WERI-Rb-1 (cell line): Measurements from ENCODE around the gene CRK.

Experiments used
- DNase-seq: peaks from one replicate; pipeline ENCODE4 v3.0.0-alpha.2; 2020
- H3K27ac ChIP-seq: fragments of 250-450 bp; sonication (Bioruptor Pico); 2 replicates; pipeline ENCODE4 v1.5.1; 2020; ENCODE audit warnings: mild to moderate bottlenecking, moderate library complexity
- H3K27me3 ChIP-seq: fragments of 250-450 bp; sonication (Bioruptor Pico); 2 replicates; pipeline ENCODE4 v1.5.1; 2021; ENCODE audit warnings: mild to moderate bottlenecking, low read depth, moderate library complexity; ENCODE audit not compliant: insufficient read depth, severe bottlenecking
- H3K36me3 ChIP-seq: fragments of 250-450 bp; sonication (Bioruptor Pico); 2 replicates; pipeline ENCODE4 v1.5.1; 2020; ENCODE audit warnings: mild to moderate bottlenecking, moderate library complexity
- H3K4me3 ChIP-seq: 2 replicates; pipeline ENCODE4 v1.5.1; 2011; ENCODE audit warnings: low read depth, mild to moderate bottlenecking, control low read depth, low read length
- H3K9me3 ChIP-seq: fragments of 250-450 bp; sonication (Bioruptor Pico); 2 replicates; pipeline ENCODE4 v1.5.1; 2021; ENCODE audit warnings: mild to moderate bottlenecking, moderate library complexity; ENCODE audit not compliant: severe bottlenecking
- TF ChIP-seq, protein P1 (sequence below): IDR thresholded peaks from 2 replicates; pipeline ENCODE4 v1.5.1; 2011; ENCODE audit warnings: low read depth, mild to moderate bottlenecking, control low read depth, inconsistent platforms, low read length

CRK gene

DNA sequence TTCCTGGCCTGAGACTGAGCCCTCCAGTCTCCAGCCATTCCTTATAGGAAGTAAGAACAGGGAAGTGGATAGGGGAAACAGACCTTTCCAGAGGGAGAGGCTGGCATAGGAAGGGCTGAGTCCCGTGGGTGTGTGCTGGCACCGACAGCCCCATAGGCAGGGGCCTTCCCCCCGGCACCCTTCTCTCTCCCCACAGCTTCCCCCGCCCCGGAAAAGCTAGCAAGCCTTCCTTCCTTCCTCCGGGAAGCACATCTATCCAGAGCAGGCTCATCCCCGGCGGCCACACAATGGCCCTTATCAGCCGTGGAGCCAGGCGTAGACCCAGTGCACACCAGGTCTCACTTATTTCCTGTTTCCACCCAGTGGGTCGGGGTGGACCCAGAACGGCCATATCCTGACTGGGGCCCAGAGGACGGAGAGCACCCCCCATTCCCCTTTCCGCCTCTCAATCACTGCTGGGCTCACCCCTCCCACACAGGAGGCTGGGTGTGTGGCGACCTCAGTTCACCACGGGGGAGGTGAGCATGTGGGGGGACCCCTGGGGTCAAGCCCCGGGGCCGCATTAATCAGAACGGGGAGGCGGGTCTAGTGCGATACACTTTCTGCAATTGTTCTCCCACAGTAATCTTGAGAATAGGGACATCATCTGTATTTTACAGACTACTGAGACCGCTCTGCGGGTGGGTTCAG is 37.4 kb upstream of the CRK start:
- H3K4me3 ChIP-seq = no peak overlapping the region
- no peak overlapping the region for H3K27ac ChIP-seq
- H3K36me3 ChIP-seq = peaks cover 6% of the 10 kb centered on the region; the same call in 1 of the 2 replicates
- TF ChIP-seq, protein P1, sequence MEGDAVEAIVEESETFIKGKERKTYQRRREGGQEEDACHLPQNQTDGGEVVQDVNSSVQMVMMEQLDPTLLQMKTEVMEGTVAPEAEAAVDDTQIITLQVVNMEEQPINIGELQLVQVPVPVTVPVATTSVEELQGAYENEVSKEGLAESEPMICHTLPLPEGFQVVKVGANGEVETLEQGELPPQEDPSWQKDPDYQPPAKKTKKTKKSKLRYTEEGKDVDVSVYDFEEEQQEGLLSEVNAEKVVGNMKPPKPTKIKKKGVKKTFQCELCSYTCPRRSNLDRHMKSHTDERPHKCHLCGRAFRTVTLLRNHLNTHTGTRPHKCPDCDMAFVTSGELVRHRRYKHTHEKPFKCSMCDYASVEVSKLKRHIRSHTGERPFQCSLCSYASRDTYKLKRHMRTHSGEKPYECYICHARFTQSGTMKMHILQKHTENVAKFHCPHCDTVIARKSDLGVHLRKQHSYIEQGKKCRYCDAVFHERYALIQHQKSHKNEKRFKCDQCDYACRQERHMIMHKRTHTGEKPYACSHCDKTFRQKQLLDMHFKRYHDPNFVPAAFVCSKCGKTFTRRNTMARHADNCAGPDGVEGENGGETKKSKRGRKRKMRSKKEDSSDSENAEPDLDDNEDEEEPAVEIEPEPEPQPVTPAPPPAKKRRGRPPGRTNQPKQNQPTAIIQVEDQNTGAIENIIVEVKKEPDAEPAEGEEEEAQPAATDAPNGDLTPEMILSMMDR = no peak
- no peak for DNase-seq
- no peaks in the 10 kb centered on the region for H3K9me3 ChIP-seq
- H3K27me3 ChIP-seq = no peaks in the 10 kb centered on the region

DNA sequence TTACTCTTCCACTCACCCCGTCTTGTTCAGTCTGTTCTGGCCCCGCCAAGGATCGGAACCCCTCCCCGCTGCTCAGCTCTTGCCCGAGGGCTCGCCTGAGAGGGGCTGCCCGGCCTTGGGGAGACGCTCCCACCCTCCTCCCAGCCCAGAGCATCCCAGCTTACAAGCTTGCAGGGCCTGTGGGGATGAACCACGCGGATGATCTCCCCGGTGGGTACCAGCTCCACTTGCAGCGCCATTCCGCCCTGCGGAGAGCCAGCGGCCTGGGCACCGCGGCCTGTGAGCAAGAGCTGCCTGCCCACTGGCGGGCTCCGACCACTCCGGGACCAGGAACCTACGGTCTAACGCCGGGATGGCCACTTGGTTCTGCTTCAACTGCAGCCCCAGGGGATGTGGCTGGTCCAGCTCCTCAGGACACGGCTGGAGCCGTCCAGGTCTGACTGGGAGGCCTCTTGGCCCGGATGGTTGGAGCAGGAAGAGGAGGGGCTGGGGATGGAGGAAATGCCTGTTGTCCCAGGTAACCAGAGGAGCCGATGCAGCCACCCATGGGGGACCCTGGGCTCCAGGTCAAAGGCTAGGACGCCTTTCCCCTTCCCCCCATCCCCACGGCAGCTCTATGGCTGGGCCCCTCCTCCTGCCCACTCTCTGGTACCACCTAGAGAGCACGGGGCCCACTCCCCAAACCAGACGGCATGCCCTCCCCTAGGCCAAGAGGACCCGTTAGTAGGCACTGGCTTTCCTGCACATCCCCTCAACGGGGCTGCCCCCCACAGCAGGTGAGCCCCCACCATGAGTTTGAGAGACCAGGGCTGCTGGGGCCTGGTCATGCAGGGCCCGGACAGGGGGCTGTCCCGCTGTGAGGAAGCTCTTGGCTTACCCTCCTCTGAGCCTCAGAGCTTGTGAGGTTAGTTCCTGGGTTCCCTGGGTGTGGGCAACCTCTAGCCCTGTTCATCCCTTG is 36.5 kb upstream of the CRK start, which contains the start of gene MYO1C:
TSS of gene MYO1C (minus strand) at position 438 of the 958 bp plus-strand sequence. CDS start at position 239, 199 bp downstream.
- Histone ChIP-seq H3K9me3 (no peaks in the 10 kb centered on the region), H3K27me3 (no peaks in the 10 kb centered on the region), H3K27ac (no peak within 1 kb of the TSS), H3K4me3 (peak within 1 kb of the TSS; percentile 22), H3K36me3 (peaks cover 5% of the 10 kb centered on the region; the same call in 1 of the 2 replicates)
- no peak for DNase-seq
- TF ChIP-seq, protein P1 = no peak

DNA sequence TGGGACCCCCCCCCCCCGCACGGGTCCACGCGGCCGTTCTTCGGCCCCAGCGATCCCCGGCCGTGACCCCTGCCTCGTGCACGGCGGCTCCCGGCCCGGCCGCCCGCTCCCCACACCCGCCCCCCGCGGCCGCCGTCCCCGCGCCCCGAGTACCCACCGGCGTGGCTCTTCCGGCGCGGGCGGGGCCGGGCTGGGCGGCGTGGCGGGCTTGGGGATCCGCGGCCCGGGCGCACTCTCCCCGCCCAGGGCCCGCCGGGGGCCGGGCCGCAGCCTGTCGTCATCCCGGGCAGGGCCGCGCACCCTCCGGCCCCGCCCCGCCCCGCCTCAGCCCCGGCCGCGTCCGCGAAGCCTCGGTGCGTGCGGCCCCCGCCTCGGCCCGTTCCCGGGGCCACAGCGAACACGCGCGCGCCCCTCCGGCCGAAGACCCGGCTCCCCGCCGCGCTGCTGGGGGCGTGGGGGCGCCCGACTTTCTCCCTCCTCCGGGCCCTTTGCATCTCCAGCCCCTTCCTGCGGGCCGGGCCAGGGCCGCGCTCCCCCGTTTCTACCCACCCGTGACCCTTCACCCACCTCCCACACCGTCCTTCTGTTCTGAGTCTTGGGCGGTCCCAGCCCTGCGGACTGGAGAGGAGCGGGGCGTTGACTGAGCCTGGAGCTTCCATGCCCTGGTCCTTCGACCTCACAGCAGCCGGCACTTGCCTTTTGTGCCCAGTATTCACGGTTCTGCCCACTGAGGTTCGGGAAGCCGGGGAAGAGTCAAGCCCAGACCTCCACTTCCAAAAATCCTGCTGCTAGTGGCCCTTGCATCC is 35.6 kb upstream of the CRK start:
- DNase-seq = peak; percentile 42
- TF ChIP-seq, protein P1 = no peak
- Histone ChIP-seq H3K36me3 (no peaks in the 10 kb centered on the region), H3K9me3 (peaks cover 1% of the 10 kb centered on the region), H3K27ac (peak overlapping the region; percentile 74), H3K27me3 (no peaks in the 10 kb centered on the region), H3K4me3 (peak overlapping the region; percentile 81)

DNA sequence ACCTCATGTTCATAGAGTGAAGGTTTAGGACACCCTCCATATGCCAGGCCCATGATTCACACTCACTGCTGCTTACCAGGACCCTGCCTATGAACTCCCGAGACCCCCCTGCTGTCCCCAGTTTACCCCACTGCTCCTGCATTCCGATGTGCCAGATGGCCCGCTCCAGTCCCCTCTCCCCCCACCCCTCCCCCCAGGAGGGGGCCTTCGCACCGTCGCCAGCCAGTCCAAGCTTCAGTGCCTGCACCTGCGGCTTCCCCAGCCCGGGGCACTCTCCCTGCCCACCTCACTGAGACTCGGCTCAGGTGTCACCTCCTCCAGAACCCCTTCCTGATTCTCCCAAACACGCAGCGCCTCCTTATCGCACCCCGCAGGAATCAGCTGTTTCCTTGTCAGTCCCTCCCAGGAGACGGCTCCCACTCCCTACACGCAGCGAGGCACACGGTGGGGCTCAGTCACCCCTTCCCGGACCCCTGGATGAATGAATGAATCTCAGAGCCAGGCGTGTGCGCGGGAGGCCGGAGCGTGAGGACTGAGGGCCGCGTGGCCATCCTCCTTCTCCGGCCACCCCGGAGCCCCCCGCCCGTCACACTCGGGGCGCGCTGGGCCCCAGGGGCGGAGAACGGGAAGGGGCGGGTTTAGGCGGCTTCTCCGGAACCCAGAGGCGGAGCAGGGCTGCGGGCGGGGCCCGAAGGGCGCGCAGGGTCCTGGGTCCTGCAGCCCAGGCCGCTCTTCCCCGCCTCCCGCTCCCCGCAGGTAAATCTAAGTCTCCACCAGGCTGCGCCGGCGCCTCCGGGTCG is 34.8 kb upstream of the CRK start:
- H3K27ac ChIP-seq = peak overlapping the region; percentile 74
- TF ChIP-seq, protein P1 = no peak
- DNase-seq = peak; percentile 87

DNA sequence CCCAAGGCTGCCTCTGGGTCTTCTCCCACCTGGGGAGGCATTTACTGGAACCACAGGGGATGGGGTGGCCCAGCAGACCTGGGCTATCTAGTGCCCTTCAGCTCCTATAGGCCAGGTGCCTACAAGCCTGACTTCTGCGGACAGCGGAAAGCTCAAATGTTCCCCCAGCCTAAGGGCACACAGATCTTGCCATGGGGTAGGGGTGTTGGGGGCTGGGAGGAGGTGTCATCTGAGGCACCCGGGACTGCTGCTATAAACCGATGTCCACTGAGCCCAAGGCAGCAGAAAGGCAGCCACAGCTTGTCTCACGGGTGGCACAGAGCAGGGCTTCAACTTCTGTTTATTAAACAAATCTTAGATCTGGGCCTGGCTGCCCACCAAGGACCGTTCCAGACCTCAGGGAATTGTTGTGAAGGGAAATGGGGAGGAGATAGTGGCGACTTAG is 32.8 kb upstream of the CRK start:
- TF ChIP-seq, protein P1 = no peak
- Histone ChIP-seq H3K36me3 (no peaks in the 10 kb centered on the region; the same call in 1 of the 2 replicates), H3K27me3 (no peaks in the 10 kb centered on the region), H3K4me3 (no peak overlapping the region), H3K27ac (no peak overlapping the region), H3K9me3 (peaks cover 3% of the 10 kb centered on the region)
- no peak for DNase-seq

More for the DNA sequence above, 34.8 kb upstream of the CRK start:
- no peaks in the 10 kb centered on the region for H3K36me3 ChIP-seq
- H3K9me3 ChIP-seq = peaks cover 3% of the 10 kb centered on the region
- H3K4me3 ChIP-seq = peak overlapping the region; percentile 81
- H3K27me3 ChIP-seq = no peaks in the 10 kb centered on the region
